SJSA1 (cell line): Measurements from ENCODE around the gene CATSPERZ. TPM values are rescaled to one million over a fixed set of nuclear protein-coding genes. Genes with fewer than 3 reads are reported as not detected.

Experiments used
- DNase-seq, 2 experiments: peaks; one replicate each; pipeline ENCODE4 v3.0.0-alpha.2; 2015 to 2020; ENCODE audit warnings: low spot score in 2 of 2, low read depth in 1 of 2
- H3K27ac ChIP-seq: fragments of 250-450 bp; sonication (Bioruptor Pico); 2 replicates; pipeline ENCODE4 v1.5.1; 2020; ENCODE audit warnings: mild to moderate bottlenecking, moderate library complexity
- H3K27me3 ChIP-seq: fragments of 250-450 bp; sonication (Bioruptor Pico); replicated peaks from 2 replicates; pipeline ENCODE4 v1.5.1; 2020; ENCODE audit warnings: mild to moderate bottlenecking, moderate library complexity
- H3K36me3 ChIP-seq: fragments of 250-450 bp; sonication (Bioruptor Pico); 2 replicates; pipeline ENCODE4 v1.5.1; 2020; ENCODE audit warnings: mild to moderate bottlenecking
- H3K4me1 ChIP-seq: fragments of 250-450 bp; sonication (Bioruptor Pico); replicated peaks from 2 replicates; pipeline ENCODE4 v1.6.1; 2021; ENCODE audit warnings: mild to moderate bottlenecking
- H3K4me3 ChIP-seq: fragments of 250-450 bp; sonication (Bioruptor Pico); 2 replicates; pipeline ENCODE4 v1.5.1; 2020; ENCODE audit warnings: mild to moderate bottlenecking
- H3K9me3 ChIP-seq: fragments of 250-450 bp; sonication (Bioruptor Pico); replicated peaks from 2 replicates; pipeline ENCODE4 v1.5.1; 2020; ENCODE audit warnings: mild to moderate bottlenecking
- total RNA-seq: library from RNA; depleted of rRNA; stranded (reverse); fragments of >200 nt; shearing (Covaris generic); gene quantifications from 2 replicates; pipeline ENCODE4 v1.2.3, GENCODE V29; 2014

The CATSPERZ gene
- total RNA-seq, 1 experiment from 2014 or later: not detected

DNA sequence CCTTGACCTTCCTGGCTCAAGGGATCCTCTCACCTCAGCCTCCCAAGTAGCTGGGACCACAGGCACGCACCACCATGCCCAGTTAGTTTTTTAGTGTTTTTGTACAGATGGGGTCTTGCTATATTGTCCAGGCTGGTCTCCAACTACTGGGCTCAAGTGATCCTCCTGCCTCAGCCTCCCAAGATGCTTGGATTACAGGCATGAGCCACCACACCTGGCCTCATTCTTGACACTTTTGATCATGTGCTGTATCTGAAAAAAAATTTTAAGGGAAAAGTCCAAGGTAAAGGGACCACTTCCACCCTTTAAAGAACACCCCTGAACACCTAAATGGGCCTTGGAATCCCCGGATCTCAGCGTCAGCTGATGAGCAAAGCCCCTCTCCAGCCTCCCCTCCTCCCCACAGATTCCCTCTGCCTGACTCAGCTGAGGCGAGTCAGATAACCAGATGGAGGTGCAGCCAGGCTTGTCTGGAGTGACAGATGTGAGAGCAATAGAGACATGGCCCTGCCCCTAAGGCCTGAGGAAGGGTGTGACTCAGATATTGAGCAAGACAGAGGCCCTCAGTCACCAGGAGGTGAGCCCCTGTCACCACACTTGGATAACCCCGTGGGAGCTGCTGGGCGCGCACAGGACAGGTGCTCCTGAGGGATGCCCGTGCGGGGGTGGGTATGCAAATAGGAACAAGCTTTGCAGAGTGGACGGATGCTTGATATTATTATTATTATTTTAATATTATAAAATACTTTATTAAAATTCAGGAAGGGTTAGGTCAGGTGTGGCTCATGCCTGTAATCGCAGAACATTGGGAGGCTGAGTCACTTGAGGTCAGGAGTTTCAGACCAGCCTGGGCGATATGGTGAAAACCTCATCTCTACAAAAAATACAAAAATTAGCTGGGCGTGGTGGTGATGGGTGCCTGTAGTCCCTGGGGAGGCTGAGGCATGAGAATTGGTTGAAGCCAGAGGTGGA is 34.9 kb downstream of the CATSPERZ start:
- Histone ChIP-seq H3K4me1 (peaks cover 18% of the 10 kb centered on the region), H3K27ac (no peak overlapping the region), H3K36me3 (no peaks in the 10 kb centered on the region), H3K4me3 (no peak overlapping the region), H3K9me3 (no peaks in the 10 kb centered on the region), H3K27me3 (no peaks in the 10 kb centered on the region)
- DNase-seq: peak; percentile 84 to 95

DNA sequence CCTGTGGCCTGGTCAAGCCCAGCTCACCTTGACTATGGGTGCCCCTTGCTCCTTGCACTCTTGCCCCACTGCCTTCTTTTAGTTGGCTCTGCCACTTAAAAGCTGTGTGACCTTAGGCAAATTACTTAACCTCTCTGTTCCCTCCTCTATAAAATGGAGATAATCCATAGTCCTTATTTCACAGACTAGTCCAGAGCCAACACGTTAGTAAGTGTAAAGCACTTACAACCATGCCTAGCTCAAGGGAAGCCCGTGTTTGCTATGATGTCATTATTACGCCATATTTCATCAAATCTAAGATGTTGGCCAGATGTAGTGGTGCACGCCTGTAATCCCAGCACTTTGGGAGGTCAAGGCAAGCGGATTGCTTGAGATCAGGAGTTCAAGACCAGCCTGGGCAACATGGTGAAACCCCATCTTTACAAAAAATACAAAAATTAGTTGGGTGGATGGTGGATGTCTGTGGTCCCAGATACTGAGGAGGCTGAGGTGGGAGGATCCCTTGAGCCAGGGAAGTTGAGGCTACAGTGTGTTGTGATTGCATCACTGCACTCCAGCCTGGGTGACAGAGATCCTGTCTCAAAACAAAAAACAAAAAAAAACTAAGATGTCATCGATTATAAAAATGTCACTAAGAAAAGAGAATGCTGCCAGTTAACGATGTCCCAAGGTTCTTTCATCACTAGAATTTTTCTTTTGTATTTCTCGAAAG is 37.5 kb downstream of the CATSPERZ start:
- Histone ChIP-seq H3K4me3 (no peak overlapping the region), H3K27me3 (no peaks in the 10 kb centered on the region), H3K4me1 (peaks cover 15% of the 10 kb centered on the region), H3K36me3 (no peaks in the 10 kb centered on the region), H3K9me3 (0 out of 2 replicates have a peak, but pooled peaks cover 4% of the 10 kb centered on the region), H3K27ac (no peak overlapping the region)
- no peak for DNase-seq

DNA sequence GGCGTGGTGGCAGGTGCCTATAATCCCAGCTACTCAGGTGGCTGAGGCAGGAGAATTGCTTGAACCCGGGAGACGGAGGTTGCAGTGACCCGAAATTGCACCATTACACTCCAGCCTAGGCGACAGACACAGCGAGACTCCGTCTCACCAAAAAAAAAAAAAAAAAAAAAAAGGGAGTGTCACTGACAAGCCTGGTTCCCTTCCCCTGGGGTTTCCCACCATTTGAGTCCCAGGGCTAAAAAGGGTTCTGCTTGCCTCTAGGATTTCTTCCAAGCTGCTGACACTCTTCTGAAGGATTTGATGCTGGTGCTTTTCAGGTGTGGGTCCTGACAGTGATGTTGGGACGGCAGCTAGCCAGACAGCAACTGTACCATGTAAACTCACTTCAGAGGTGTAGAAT is 38.6 kb downstream of the CATSPERZ start:
- Histone ChIP-seq H3K36me3 (no peaks in the 10 kb centered on the region), H3K27ac (no peak overlapping the region), H3K4me1 (peaks cover 15% of the 10 kb centered on the region), H3K27me3 (no peaks in the 10 kb centered on the region), H3K4me3 (no peak overlapping the region), H3K9me3 (0 out of 2 replicates have a peak, but pooled peaks cover 4% of the 10 kb centered on the region)
- DNase-seq: no peak

DNA sequence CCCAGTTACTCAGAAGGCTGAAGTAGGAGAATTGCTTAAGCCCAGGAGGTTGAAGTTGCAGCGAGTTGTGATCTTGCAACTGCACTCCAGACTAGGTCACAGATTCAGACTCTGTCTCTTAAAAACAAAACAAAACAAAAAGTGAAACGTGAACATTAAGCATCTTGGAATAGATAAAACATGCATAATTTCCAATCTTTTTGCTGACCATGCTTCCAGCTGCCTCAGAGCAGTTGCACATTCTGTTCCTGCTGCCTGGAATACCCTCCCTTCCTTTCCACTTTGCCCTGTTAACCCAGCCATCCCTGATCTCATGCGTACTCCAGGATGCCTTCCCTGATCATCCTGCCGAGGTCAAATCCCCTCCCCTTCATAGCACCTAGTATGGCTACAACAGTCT is 39.1 kb downstream of the CATSPERZ start:
- no peak for DNase-seq
- H3K36me3 ChIP-seq: no peaks in the 10 kb centered on the region

GRCh38 chr11:64339754-64340408 is 39.7 kb downstream of the CATSPERZ start, which contains the start of gene CCDC88B:
Gene CCDC88B (plus strand): TSS chr11:64340204. CDS start chr11:64340267, 63 bp downstream.
- Histone ChIP-seq H3K9me3 (0 out of 2 replicates have a peak, but pooled peaks cover 4% of the 10 kb centered on the region), H3K4me1 (peaks cover 9% of the 10 kb centered on the region), H3K27me3 (no peaks in the 10 kb centered on the region), H3K36me3 (no peaks in the 10 kb centered on the region), H3K4me3 (no peak within 1 kb of the TSS), H3K27ac (no peak within 1 kb of the TSS)
- no peak for DNase-seq

More for the DNA sequence above, 39.1 kb downstream of the CATSPERZ start:
- H3K4me3 ChIP-seq: no peak overlapping the region
- H3K27me3 ChIP-seq: no peaks in the 10 kb centered on the region
- no peak overlapping the region for H3K27ac ChIP-seq
- H3K4me1 ChIP-seq: peaks cover 15% of the 10 kb centered on the region
- 0 out of 2 replicates have a peak, but pooled peaks cover 4% of the 10 kb centered on the region for H3K9me3 ChIP-seq

GRCh38 chr11:64340671-64341335 is 40.6 kb downstream of the CATSPERZ start:
- H3K4me3 ChIP-seq: no peak overlapping the region
- no peaks in the 10 kb centered on the region for H3K36me3 ChIP-seq
- no peak overlapping the region for H3K27ac ChIP-seq
- peaks cover 6% of the 10 kb centered on the region for H3K4me1 ChIP-seq
- H3K9me3 ChIP-seq: 0 out of 2 replicates have a peak, but pooled peaks cover 4% of the 10 kb centered on the region
- no peaks in the 10 kb centered on the region for H3K27me3 ChIP-seq
- peak in 1 of 2 experiments; percentile 65 for DNase-seq

GRCh38 chr11:64341429-64341828 is 41.3 kb downstream of the CATSPERZ start:
- H3K27me3 ChIP-seq: no peaks in the 10 kb centered on the region
- peaks cover 6% of the 10 kb centered on the region for H3K4me1 ChIP-seq
- H3K27ac ChIP-seq: no peak overlapping the region
- no peak for DNase-seq
- 0 out of 2 replicates have a peak, but pooled peaks cover 4% of the 10 kb centered on the region for H3K9me3 ChIP-seq
- no peaks in the 10 kb centered on the region for H3K36me3 ChIP-seq
- no peak overlapping the region for H3K4me3 ChIP-seq

DNA sequence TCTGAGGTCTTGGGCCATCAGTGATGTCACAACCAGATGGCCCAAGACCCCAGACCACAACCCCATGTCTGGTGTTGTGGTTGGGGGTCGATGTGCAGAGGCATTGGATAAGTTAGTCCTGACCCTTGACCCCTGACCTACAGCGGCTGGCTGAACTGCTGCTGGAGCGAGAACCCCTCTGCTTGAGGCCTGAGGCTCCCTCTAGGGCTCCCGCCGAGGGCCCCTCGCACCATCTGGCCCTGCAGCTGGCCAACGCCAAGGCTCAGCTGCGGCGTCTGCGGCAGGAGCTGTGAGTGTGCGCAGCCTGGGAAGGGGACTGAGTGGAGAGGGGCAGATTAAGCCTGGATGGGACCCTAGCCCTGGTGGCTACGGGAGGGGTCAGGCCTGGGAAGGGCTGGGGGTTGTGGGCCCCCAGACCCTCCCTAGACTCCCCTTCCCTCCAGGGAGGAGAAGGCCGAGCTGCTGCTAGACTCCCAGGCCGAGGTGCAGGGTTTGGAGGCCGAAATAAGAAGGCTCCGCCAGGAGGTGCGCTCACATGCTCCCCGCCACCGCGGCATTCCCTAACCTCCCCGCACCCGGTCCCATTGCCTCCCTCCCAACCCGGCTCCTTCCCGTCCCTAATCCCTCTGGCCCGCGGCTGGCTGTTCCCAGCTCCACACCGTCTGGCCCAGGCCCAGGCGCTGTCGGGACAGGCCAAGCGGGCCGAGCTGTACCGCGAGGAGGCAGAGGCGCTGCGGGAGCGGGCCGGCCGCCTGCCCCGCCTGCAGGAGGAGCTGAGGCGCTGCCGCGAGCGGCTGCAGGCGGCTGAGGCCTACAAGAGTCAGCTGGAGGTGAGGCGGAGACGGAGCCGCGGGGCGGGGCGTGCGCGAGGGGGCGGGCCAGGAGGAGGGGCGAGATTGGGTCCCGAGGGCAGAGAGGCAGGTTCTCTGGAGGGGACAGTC is 42.0 kb downstream of the CATSPERZ start:
- Histone ChIP-seq H3K27ac (no peak overlapping the region), H3K36me3 (no peaks in the 10 kb centered on the region), H3K27me3 (no peaks in the 10 kb centered on the region), H3K9me3 (0 out of 2 replicates have a peak, but pooled peaks cover 4% of the 10 kb centered on the region), H3K4me1 (peaks cover 6% of the 10 kb centered on the region), H3K4me3 (peak overlapping the region; percentile 14)
- peak; percentile 64 to 94 for DNase-seq

DNA sequence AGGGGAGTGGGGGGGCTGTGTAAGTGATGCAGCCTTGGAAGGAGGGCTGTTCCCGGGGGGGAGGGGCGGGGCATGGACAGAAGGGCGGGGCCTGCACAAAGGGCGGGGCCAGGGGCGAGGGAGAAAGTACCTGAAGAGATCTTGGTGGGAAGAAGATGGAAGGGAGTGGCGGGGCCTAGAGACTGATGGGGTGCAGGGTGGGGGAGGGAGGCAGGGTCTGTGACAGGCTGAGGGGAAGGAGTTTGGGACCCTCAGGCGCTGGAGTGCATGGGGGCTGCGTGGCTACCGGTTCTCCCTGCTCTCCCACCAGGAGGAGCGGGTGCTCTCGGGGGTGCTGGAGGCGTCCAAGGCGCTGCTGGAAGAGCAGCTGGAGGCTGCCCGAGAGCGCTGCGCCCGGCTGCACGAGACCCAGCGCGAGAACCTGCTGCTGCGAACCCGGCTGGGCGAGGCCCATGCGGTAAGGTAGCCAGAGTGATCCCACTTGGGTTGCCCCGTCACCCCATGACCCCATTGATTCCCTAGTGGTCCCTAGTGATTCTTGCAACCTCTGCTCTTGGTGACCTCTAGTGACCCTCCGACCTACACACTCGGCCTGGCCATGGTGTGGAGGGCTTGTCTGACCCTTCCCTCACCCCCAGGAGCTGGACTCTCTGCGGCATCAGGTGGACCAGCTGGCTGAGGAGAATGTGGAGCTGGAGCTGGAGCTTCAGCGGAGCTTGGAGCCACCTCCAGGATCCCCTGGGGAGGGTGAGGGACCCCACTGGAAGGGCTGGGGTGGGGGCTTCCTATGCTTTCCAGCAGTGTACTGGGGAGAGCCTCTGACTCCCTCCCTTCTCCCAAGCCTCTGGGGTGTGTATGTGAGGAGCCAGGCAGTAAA is 42.9 kb downstream of the CATSPERZ start:
- Histone ChIP-seq H3K27me3 (no peaks in the 10 kb centered on the region), H3K4me1 (peaks cover 6% of the 10 kb centered on the region), H3K36me3 (no peaks in the 10 kb centered on the region), H3K9me3 (0 out of 2 replicates have a peak, but pooled peaks cover 4% of the 10 kb centered on the region), H3K4me3 (no peak overlapping the region), H3K27ac (no peak overlapping the region)
- DNase-seq: no peak

DNA sequence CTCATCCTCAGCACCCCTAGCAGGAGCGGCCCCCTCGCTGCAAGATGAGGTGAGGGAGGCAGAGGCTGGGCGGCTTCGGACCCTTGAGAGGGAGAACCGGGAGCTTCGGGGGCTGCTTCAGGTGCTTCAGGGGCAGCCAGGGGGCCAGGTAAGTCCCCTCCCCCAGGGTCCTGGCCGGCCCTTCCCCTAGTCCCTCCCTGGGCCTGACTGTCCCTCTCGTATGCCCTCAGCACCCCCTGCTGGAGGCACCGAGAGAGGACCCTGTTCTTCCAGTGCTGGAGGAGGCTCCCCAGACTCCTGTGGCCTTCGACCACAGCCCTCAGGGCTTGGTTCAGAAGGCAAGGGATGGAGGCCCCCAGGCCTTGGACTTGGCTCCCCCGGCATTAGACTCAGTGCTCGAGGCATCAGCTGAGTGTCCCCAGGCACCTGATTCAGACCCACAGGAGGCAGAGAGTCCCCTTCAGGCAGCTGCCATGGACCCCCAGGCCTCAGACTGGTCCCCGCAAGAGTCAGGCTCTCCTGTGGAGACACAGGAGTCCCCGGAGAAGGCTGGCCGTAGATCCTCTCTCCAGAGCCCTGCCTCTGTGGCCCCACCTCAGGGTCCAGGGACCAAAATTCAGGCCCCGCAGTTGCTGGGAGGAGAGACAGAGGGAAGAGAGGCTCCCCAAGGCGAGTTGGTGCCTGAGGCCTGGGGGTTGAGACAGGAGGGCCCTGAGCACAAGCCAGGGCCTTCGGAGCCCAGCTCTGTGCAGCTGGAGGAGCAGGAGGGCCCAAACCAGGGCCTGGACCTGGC is 43.8 kb downstream of the CATSPERZ start:
- H3K4me3 ChIP-seq: no peak overlapping the region
- 0 out of 2 replicates have a peak, but pooled peaks cover 4% of the 10 kb centered on the region for H3K9me3 ChIP-seq
- DNase-seq: no peak
- no peaks in the 10 kb centered on the region for H3K36me3 ChIP-seq
- H3K27me3 ChIP-seq: no peaks in the 10 kb centered on the region
- H3K4me1 ChIP-seq: peaks cover 6% of the 10 kb centered on the region
- no peak overlapping the region for H3K27ac ChIP-seq

DNA sequence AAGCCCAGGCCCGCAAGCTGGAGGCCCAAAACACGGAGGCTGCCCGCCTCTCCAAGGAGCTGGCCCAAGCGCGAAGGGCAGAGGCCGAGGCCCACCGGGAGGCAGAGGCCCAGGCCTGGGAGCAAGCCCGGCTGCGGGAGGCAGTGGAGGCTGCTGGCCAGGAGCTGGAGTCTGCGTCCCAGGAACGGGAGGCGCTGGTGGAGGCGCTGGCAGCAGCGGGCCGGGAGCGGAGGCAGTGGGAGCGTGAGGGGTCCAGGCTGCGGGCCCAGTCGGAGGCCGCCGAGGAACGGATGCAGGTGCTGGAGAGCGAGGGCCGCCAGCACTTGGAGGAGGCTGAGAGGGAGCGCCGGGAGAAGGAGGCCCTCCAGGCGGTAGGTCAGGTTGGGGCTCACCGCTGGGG is 44.6 kb downstream of the CATSPERZ start:
- Histone ChIP-seq H3K36me3 (no peaks in the 10 kb centered on the region), H3K4me1 (peaks cover 6% of the 10 kb centered on the region), H3K4me3 (no peak overlapping the region), H3K9me3 (0 out of 2 replicates have a peak, but pooled peaks cover 4% of the 10 kb centered on the region), H3K27me3 (no peaks in the 10 kb centered on the region), H3K27ac (no peak overlapping the region)
- DNase-seq: no peak
